ENCODE results near the gene PDLIM1.

PDLIM1 gene

GRCh38 chr10:95295031-95295755 lies 4.4 kb upstream of the PDLIM1 start:
- intact Hi-C loops (cut with DNase I) = no loop called here
- peak in 1 of 42 donors; percentile 39 for DNase-seq

GRCh38 chr10:95293631-95294030 lies 2.8 kb upstream of the PDLIM1 start:
- DNase-seq = no peak
- intact Hi-C loops (cut with DNase I) = no loop called here

DNA sequence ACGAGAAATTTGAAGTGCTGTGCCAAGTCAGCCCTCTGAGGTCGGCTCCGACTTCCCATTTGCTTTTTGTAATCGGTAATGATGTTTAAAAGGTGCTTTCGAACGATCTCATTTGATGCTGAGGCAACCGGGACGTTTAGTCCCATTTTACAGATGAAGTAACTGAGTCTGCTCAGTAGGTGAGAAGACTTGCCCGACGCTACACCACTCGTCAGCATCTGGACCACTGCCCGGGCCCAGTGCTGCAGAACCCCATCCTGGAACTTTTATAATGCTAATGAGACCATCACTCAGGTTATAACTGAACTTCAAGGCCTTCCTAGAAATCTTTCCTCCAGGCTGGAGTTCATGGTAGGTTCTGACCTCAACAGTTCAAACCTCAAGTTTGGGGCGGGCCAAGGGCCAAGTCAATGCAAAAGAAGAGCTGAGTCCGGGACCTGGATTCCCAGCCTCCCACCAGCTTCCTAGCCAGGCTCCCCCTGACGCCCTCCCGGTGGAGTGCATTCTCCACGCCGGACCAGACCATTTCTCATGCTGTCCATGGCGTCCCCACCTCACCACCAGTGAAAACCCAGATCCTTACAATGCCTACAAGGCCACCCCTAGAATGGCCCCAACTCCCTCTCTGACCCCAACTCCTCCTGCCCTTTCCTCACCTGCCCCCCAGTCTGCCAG lies 699 bp upstream of the PDLIM1 start:
- intact Hi-C loops (cut with DNase I) = no loop called here
- DNase-seq = no peak

GRCh38 chr10:95289921-95290421 lies 832 bp downstream of the PDLIM1 start:
- intact Hi-C loops (cut with DNase I) = no loop called here
- DNase-seq = no peak

DNA sequence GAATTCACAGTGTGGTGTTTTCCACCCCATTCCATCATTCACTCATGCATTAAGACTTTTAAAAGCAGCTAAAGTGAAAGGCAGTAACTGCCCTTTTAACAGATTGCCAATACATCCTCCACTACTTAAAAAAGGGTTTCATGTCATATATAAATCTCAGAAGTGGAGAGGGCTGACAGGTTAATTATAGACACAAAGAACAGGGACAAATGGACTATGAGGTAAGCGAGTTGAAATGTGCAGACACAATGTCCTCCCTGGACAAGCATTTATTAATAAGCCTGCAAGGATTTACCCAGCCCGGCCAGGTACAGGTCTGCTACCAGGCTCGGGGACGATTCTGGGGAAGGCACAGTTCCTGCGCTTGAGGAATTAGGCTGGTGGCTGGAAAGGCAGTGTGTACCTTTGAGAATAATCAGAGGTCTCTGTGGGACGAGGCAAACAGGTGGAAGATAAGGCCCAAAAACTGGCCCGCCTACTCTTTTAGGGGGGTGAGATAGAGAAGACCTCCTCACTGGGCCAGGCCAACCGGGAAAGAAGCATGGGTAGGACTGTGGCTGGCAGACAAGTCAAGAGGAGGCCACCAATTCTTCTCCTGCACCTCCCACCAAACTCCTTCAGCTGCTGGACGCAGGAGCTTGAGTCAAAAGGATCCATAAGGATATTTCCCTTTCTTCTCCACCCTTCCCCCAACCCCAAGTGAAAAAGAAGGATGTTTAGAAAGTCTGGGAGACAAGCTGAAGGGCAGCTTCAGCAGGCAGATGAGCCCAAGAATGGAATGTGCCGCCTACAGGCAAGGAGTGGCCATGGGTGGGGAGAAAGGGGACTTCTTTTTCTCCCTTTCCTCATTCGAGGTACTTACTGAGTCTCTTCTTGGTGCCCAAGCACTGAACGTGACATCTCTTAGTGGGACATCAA lies 1.5 kb downstream of the PDLIM1 start:
- no peak for DNase-seq
- intact Hi-C loops (cut with DNase I) = no loop called here

DNA sequence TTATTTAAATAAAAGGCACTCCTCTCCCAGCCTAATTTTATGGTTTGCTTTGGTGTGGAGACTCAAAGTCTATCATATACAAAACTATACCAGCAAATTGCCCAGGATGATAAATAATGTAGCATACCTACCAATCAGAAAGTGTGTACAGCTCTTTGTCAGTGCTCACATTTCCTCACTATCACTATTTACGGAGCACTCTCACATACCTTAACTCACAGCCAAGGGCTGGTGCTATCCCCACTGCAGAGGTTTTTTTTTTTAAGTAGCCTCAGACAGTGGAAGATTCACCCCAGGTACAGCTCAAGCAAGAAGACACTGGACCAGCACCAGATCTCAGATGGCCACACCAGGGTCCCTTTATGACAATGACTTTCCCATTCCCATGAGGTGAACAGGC lies 2.5 kb downstream of the PDLIM1 start:
- DNase-seq = no peak
- intact Hi-C loops (cut with DNase I) = no loop called here

GRCh38 chr10:95287281-95287680 lies 3.5 kb downstream of the PDLIM1 start:
- no peak for DNase-seq
- intact Hi-C loops (cut with DNase I) = no loop called here

- intact Hi-C loops (cut with DNase I) = no loop called here
- DNase-seq = no peak
These were observed 4.1 kb downstream of the PDLIM1 start for GRCh38 chr10:95286707-95287106.

DNA sequence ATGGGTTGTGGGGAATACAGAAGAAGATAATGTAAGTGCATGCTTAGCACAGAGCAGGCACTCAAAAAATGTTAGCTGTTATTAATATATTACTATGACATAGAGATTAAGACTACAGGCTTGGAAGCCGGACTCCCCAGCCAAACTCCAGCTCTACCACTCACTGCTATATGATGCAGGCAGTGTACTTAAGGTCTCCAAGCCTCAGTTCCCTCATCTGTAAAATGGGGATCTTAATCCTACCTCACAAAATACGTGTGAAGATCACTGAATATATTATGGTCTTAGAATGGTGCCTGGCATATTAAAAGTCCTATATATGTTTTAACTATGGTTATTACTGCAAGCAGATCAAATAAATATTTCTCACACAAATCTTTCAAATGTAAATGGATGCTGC lies 5.2 kb downstream of the PDLIM1 start:
- intact Hi-C loops (cut with DNase I) = no loop called here
- no peak for DNase-seq

DNA sequence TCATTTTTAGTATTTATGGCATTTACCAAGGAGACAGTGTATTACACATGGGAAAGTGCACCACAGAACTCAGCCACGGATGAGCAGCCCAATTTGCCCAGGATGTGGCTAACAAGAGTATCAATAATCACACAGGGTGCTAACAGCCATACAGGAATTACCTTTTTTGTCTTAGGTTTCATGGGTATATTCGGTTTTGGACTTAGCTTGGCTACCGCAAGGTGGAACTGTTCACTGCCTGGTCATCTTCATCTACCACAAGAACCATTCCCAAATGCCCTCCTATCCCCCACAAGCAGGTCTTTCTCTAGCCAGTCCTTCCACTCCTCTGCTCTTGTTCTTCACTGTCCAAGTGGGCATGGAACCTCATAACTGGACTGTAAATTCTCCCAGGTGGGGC lies 6.0 kb downstream of the PDLIM1 start:
- DNase-seq = no peak
- intact Hi-C loops (cut with DNase I) = no loop called here

- intact Hi-C loops (cut with DNase I) = no loop called here
These were observed 8.7 kb downstream of the PDLIM1 start for GRCh38 chr10:95282107-95282506.

GRCh38 chr10:95281206-95281605 lies 9.6 kb downstream of the PDLIM1 start:
- no peak for DNase-seq
- intact Hi-C loops (cut with DNase I) = no loop called here

More at GRCh38 chr10:95282107-95282506, 8.7 kb downstream of the PDLIM1 start:
- DNase-seq = no peak

GRCh38 chr10:95280637-95281036 lies 10.2 kb downstream of the PDLIM1 start:
- intact Hi-C loops (cut with DNase I) = no loop called here
- DNase-seq = no peak

GRCh38 chr10:95279042-95279820 lies 11.6 kb downstream of the PDLIM1 start:
- intact Hi-C loops (cut with DNase I) = no loop called here
- no peak for DNase-seq

- intact Hi-C loops (cut with DNase I) = no loop called here
- DNase-seq = peak in 1 of 42 donors; percentile 16
These were observed 12.5 kb downstream of the PDLIM1 start for GRCh38 chr10:95278061-95278988.

DNA sequence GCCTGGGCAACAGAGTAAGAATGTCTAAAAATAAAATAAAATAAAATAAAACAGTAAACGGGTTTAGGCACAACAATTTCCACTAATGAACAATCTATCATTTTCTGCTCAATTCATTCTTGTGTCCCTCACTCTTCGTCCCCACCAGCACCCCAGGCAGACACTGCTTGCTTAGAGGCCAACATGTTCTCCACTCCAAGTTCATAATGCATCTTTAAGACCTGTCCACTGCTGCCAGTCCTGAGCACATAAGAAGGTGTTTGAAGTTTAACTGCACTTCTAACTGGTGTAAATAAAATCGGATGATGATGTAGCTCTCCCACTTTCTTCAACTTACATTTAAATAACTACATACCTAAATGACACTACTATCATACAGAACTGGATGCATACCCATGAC lies 13.2 kb downstream of the PDLIM1 start:
- intact Hi-C loops (cut with DNase I) = no loop called here
- DNase-seq = peak in 1 of 42 donors; percentile 7

- intact Hi-C loops (cut with DNase I) = no loop called here
- DNase-seq = peak in 1 of 42 donors; percentile 3
These were observed 13.6 kb downstream of the PDLIM1 start for GRCh38 chr10:95277201-95277570.

All from head of caudate nucleus (tissue), 42 donors.